GM12878 (cell line): ENCODE results near the gene PHC3. TPM values are rescaled to one million over a fixed set of nuclear protein-coding genes. Genes with fewer than 3 reads are reported as not detected.

Source experiments
- ATAC-seq: fragments of 200-7000 bp; cut with Tn5 transposase; 3 replicates; pipeline ENCODE4 v1.9.1; 2020; ENCODE audit warnings: mild to moderate bottlenecking, moderate library complexity
- BruUV-seq: library from RNA; stranded (reverse); fragments of 400-500 nt; replicated peaks from 2 replicates; lab custom pipeline; 2021; lab: Mats Ljungman, UMichigan
- CTCF ChIA-PET: fragments of 300-600 bp; sonication (Branson Sonifier 250); formaldehyde crosslinking; extraction: SDS; loops from one replicate; lab custom pipeline; 2021; ENCODE audit warnings: inconsistent platforms; lab: Yijun Ruan, JAX
- POLR2A ChIA-PET: fragments of 350-600 bp; formaldehyde crosslinking; extraction: SDS; loops from one replicate; lab custom pipeline; 2021; ENCODE audit warnings: inconsistent platforms; lab: Charles Lee
- RAD21 ChIA-PET: fragments of 300-600 bp; sonication (Branson Sonifier 250); formaldehyde crosslinking; loops from one replicate; lab custom pipeline; 2023; ENCODE audit warnings: antibody characterized with exemption; ENCODE audit not compliant: unreplicated experiment; lab: Charles Lee
- SMC1A ChIA-PET: fragments of 300-600 bp; sonication (Branson Sonifier 250); formaldehyde crosslinking; loops from one replicate; lab custom pipeline; 2023; ENCODE audit not compliant: unreplicated experiment, uncharacterized antibody; lab: Charles Lee
- DNase-seq: peaks from one replicate; pipeline ENCODE4 v3.0.0-alpha.2; 2011; ENCODE audit warnings: low read depth, low spot score
- FAIRE-seq: peaks from 3 replicates; lab custom pipeline; 2011; peaks lifted over from hg19 to GRCh38; lab: Jason Lieb, UNC
- H2AFZ ChIP-seq: 2 replicates; pipeline ENCODE4 v1.6.0; 2011; ENCODE audit warnings: low read depth, low read length, control low read depth; ENCODE audit not compliant: control insufficient read depth
- H3K27ac ChIP-seq: 2 replicates; pipeline ENCODE4 v1.5.1; 2011; ENCODE audit warnings: control low read depth; ENCODE audit not compliant: control insufficient read depth, insufficient read depth
- H3K27me3 ChIP-seq, 2 experiments: replicated peaks in 1 of 2; 2 replicates each; pipeline versions ENCODE4 v1.6.0 to v1.6.1; 2011; ENCODE audit warnings: low read length in 1 of 2; ENCODE audit not compliant: control insufficient read depth in 2 of 2, insufficient read depth in 2 of 2
- H3K36me3 ChIP-seq, 2 experiments: 2 replicates each; pipeline ENCODE4 v1.5.1; 2011; ENCODE audit warnings: low read length in 1 of 2; ENCODE audit not compliant: control insufficient read depth in 2 of 2, insufficient read depth in 2 of 2
- H3K4me1 ChIP-seq: 2 replicates; pipeline ENCODE4 v1.6.1; 2011; ENCODE audit warnings: mild to moderate bottlenecking, low read length, moderate library complexity, mixed read lengths; ENCODE audit not compliant: control insufficient read depth, insufficient read depth
- H3K4me2 ChIP-seq: 2 replicates; pipeline ENCODE4 v1.6.0; 2011; ENCODE audit warnings: control low read depth; ENCODE audit not compliant: control insufficient read depth, insufficient read depth
- H3K4me3 ChIP-seq: fragments of 200-600 bp; sonication (generic); 2 replicates; pipeline ENCODE4 v1.5.1; 2016
- H3K79me2 ChIP-seq: 2 replicates; pipeline ENCODE4 v1.6.0; 2011; ENCODE audit warnings: low read length; ENCODE audit not compliant: control insufficient read depth, insufficient read depth
- H3K9ac ChIP-seq: 2 replicates; pipeline ENCODE4 v1.8.0; 2011; ENCODE audit warnings: low read length, control low read depth, mixed read lengths; ENCODE audit not compliant: control insufficient read depth, insufficient read depth
- H3K9me3 ChIP-seq: replicated peaks from 3 replicates; pipeline ENCODE4 v1.5.1; 2011; ENCODE audit warnings: mild to moderate bottlenecking, low read length; ENCODE audit not compliant: control insufficient read depth, insufficient read depth
- H4K20me1 ChIP-seq: 2 replicates; pipeline ENCODE4 v1.6.0; 2011; ENCODE audit not compliant: control insufficient read depth, insufficient read depth
- ATF2 ChIP-seq: IDR thresholded peaks from 2 replicates; pipeline ENCODE4 v1.6.1; 2012; ENCODE audit warnings: low read length, inconsistent platforms
- BHLHE40 ChIP-seq, 2 experiments: fragments of 450-650 bp in 1 of 2; IDR thresholded peaks; 2 replicates each; pipeline ENCODE4 v1.6.1; 2011 to 2017; ENCODE audit warnings: low read depth in 2 of 2, borderline replicate concordance in 1 of 2, improper control_type of control experiment in 1 of 2, low read length in 1 of 2, mild to moderate bottlenecking in 1 of 2
- EP300 ChIP-seq, 2 experiments: fragments of 150-350 bp in 1 of 2; IDR thresholded peaks; 2 replicates each; pipeline ENCODE4 v1.6.1; 2011 to 2012; ENCODE audit warnings: low read depth in 2 of 2, low read length in 2 of 2, borderline replicate concordance in 1 of 2, improper control_type of control experiment in 1 of 2, inconsistent platforms in 1 of 2; ENCODE audit not compliant: control insufficient read depth in 1 of 2
- FOXK2 ChIP-seq: fragments of 450-650 bp; IDR thresholded peaks from 2 replicates; pipeline ENCODE4 v1.6.1; 2017; ENCODE audit warnings: mild to moderate bottlenecking, moderate library complexity
- IKZF2 ChIP-seq, 2 experiments: fragments of 450-650 bp; IDR thresholded peaks; 2 replicates each; pipeline ENCODE4 v1.6.1; 2017; ENCODE audit warnings: mild to moderate bottlenecking in 2 of 2, moderate library complexity in 2 of 2
- KAT2A ChIP-seq: conservative IDR thresholded peaks from 2 replicates; pipeline ENCODE4 v1.6.1; 2011; ENCODE audit warnings: low read depth, low read length; ENCODE audit not compliant: control insufficient read depth
- MTA2 ChIP-seq: fragments of 450-650 bp; IDR thresholded peaks from 2 replicates; pipeline ENCODE4 v1.6.1; 2016; ENCODE audit warnings: low read depth, mild to moderate bottlenecking, moderate library complexity
- NFXL1 ChIP-seq: fragments of 450-650 bp; IDR thresholded peaks from 2 replicates; pipeline ENCODE4 v1.6.1; 2017; ENCODE audit warnings: antibody characterized with exemption, mild to moderate bottlenecking, borderline replicate concordance
- NFYA ChIP-seq: IDR thresholded peaks from 2 replicates; pipeline ENCODE4 v1.6.1; 2011; ENCODE audit warnings: low read depth, mild to moderate bottlenecking, low read length, improper control_type of control experiment, borderline replicate concordance
- NR2F1 ChIP-seq: fragments of 450-650 bp; conservative IDR thresholded peaks from 2 replicates; pipeline ENCODE4 v1.6.1; 2017; ENCODE audit warnings: mild to moderate bottlenecking
- NRF1 ChIP-seq: conservative IDR thresholded peaks from 2 replicates; pipeline ENCODE4 v1.6.1; 2011; ENCODE audit warnings: mild to moderate bottlenecking, low read depth, low read length, improper control_type of control experiment
- RELB ChIP-seq: fragments of 450-650 bp; IDR thresholded peaks from 2 replicates; pipeline ENCODE4 v1.6.1; 2017; ENCODE audit warnings: low read depth, mild to moderate bottlenecking, moderate library complexity
- RUNX3 ChIP-seq: IDR thresholded peaks from 2 replicates; pipeline ENCODE4 v1.6.1; 2012; ENCODE audit warnings: low read length, inconsistent platforms
- SIN3A ChIP-seq: IDR thresholded peaks from 2 replicates; pipeline ENCODE4 v1.6.1; 2012; ENCODE audit warnings: low read depth, low read length, improper control_type of control experiment
- SMAD1 ChIP-seq: fragments of 450-650 bp; IDR thresholded peaks from 2 replicates; pipeline ENCODE4 v1.6.1; 2018; ENCODE audit warnings: mild to moderate bottlenecking, low read depth; ENCODE audit not compliant: partially characterized antibody
- SMAD5 ChIP-seq: IDR thresholded peaks from 2 replicates; pipeline ENCODE4 v1.6.1; 2016; ENCODE audit warnings: antibody characterized with exemption, low read depth
- SPI1 ChIP-seq: IDR thresholded peaks from 2 replicates; pipeline ENCODE4 v1.6.1; 2011; ENCODE audit warnings: low read depth, mild to moderate bottlenecking, low read length, moderate library complexity, borderline replicate concordance; ENCODE audit not compliant: insufficient read depth
- ZBED1 ChIP-seq: IDR thresholded peaks from 2 replicates; pipeline ENCODE4 v1.6.1; 2016; ENCODE audit warnings: borderline replicate concordance
- ZBTB33 ChIP-seq: fragments of 450-650 bp; IDR thresholded peaks from 2 replicates; pipeline ENCODE4 v1.6.1; 2017; ENCODE audit warnings: mild to moderate bottlenecking
- ZNF384 ChIP-seq: IDR thresholded peaks from 2 replicates; pipeline ENCODE4 v1.6.1; 2012; ENCODE audit warnings: low read depth, mild to moderate bottlenecking, low read length, improper control_type of control experiment, borderline replicate concordance
- WGBS: methylation state at CpG from one replicate; pipeline ENCODE4 v1.1.6; 2016; ENCODE audit warnings: low lambda C conversion rate; ENCODE audit not compliant: insufficient replicate concordance, insufficient coverage; ENCODE audit errors: missing lambda C conversion rate; 5-methylcytosine and 5-hydroxymethylcytosine counted together
- in situ Hi-C: fragments of 300-500 bp; cut with MboI; formaldehyde crosslinking; loops from 9 replicates; pipeline ENCODE4 v1.14.3; 2018; ENCODE audit warnings: mixed read lengths
- intact Hi-C: fragments of 100-400 bp; cut with micrococcal nuclease; formaldehyde crosslinking; loops from one replicate; pipeline ENCODE4 v1.14.2; 2022; ENCODE audit not compliant: unreplicated experiment
- polyA plus RNA-seq, 11 experiments: library from polyadenylated mRNA; depleted of rRNA in 4 of 11; unstranded in 6 of 11; stranded (reverse) in 5 of 11; fragments of >200 nt; fragmentation: Nextera tagmentation in 4 of 11; fragmentation: Illumina TruSeq in 1 of 11; extraction: Ambion mirVana in 4 of 11; extraction: Trizol in 1 of 11; gene quantifications; 1 replicate in 1 of 11; 2 replicates in 10 of 11; pipeline versions ENCODE4 v1.2.1 to v1.2.3, GENCODE V29; 2011 to 2016; ENCODE audit warnings: inconsistent platforms in 2 of 11, missing spikeins in 2 of 11, low read depth in 1 of 11
- total RNA-seq, 4 experiments: library from RNA; depleted of rRNA in 3 of 4; stranded (reverse); fragments of >200 nt in 3 of 4; fragmentation: Illumina TruSeq in 1 of 4; extraction: Trizol in 1 of 4; gene quantifications; 2 replicates each; pipeline versions ENCODE4 v1.2.1 to v1.2.3, GENCODE V29; 2013 to 2021

PHC3 gene
- total and polyA plus RNA-seq, 10 of the 15 experiments (the other 5 are each of a cell fraction or from before 2014, with no cell fraction given): 3.3 to 62.3 (median 22.1) TPM

GRCh38 chr3:170205302-170205701 is 23.8 kb upstream of the PHC3 start:
- WGBS: 6% methylated on average over 1 of the region's 2 CpGs
- ChIA-PET SMC1A (interaction anchor here (1.1 to 1.5 kb wide), 3 partner anchors 11 to 27 kb away, joined by 3 to 5 read pairs (median 3); no protein-coding TSS in a partner anchor), POLR2A (no interaction called here), CTCF (no interaction called here), RAD21 (no interaction called here)
- in situ Hi-C loops: no loop called here
- H3K79me2 ChIP-seq: no peaks in the 10 kb centered on the region
- BruUV-seq: no TSS peak
- FAIRE-seq: no peak
- no peaks in the 10 kb centered on the region for H3K36me3 ChIP-seq
- H3K27ac ChIP-seq: no peak overlapping the region
- intact Hi-C loops: no loop called here
- H3K27me3 ChIP-seq: no peaks in the 10 kb centered on the region
- no peak overlapping the region for H3K4me3 ChIP-seq
- H3K4me1 ChIP-seq: peaks cover 3% of the 10 kb centered on the region; the same call in 1 of the 2 replicates
- no peak overlapping the region for H2AFZ ChIP-seq
- H3K9me3 ChIP-seq: no peaks in the 10 kb centered on the region
- peak; percentile 24 for DNase-seq
- no peak overlapping the region for H3K9ac ChIP-seq
- H3K4me2 ChIP-seq: no peak overlapping the region
- peak; percentile 88 for ATAC-seq
- H4K20me1 ChIP-seq: no peaks in the 10 kb centered on the region
- TF ChIP-seq SIN3A: no peak
- TF ChIP-seq KAT2A: no peak
- peak in 1 of 2 experiments; percentile 25; a peak in 2 of 4 replicates for TF ChIP-seq BHLHE40 (IDR thresholded peaks at IDR 0.05; ENCODE audit: borderline replicate concordance in 1 of 2, low read depth in 2 of 2, low read length in 1 of 2)
- TF ChIP-seq NFYA: no peak
- no peak for TF ChIP-seq NFXL1
- no peak for TF ChIP-seq FOXK2
- no peak for TF ChIP-seq SMAD1
- TF ChIP-seq SPI1: no peak
- TF ChIP-seq ZNF384: peak; percentile 70
- peak; percentile 45; the same call in 1 of the 2 replicates for TF ChIP-seq ZBTB33
- TF ChIP-seq RUNX3: peak; percentile 73
- peak; percentile 94 for TF ChIP-seq MTA2
- no peak for TF ChIP-seq ZBED1
- no peak for TF ChIP-seq SMAD5
- TF ChIP-seq ATF2: peak; percentile 44; the same call in 1 of the 2 replicates
- peak; percentile 95 for TF ChIP-seq NR2F1
- TF ChIP-seq RELB: peak; percentile 59; the same call in 1 of the 2 replicates
- no peak for TF ChIP-seq NRF1
- TF ChIP-seq EP300 (IDR thresholded peaks at IDR 0.05; ENCODE audit: borderline replicate concordance in 1 of 2, control insufficient read depth in 1 of 2, low read depth in 2 of 2, low read length in 2 of 2): peak in 1 of 2 experiments; percentile 16; a peak in 1 of 4 replicates
- TF ChIP-seq IKZF2 (IDR thresholded peaks at IDR 0.05): peak in 1 of 2 experiments; percentile 54; a peak in 2 of 4 replicates
